Kidney epithelial cell (primary cell): Measurements from ENCODE around the gene BSPRY. TPM values are rescaled to one million over a fixed set of nuclear protein-coding genes. Genes with fewer than 3 reads are reported as not detected.

Source experiments
- DNase-seq: peaks from one replicate; pipeline ENCODE4 v3.0.0-alpha.2; 2010; ENCODE audit warnings: low read depth
- H3K27me3 ChIP-seq: 2 replicates; pipeline ENCODE4 v1.6.0; 2011; ENCODE audit warnings: low read length; ENCODE audit not compliant: control insufficient read depth, insufficient read depth
- H3K36me3 ChIP-seq: 2 replicates; pipeline ENCODE4 v1.5.1; 2011; ENCODE audit warnings: low read length; ENCODE audit not compliant: control insufficient read depth, insufficient read depth
- H3K4me3 ChIP-seq: 2 replicates; pipeline ENCODE4 v1.5.1; 2011; ENCODE audit warnings: low read depth, mild to moderate bottlenecking, control low read depth, low read length
- total RNA-seq: library from RNA; depleted of rRNA; stranded (reverse); fragments of >200 nt; gene quantifications from 2 replicates; pipeline ENCODE4 v1.2.3, GENCODE V29; 2015
- TF ChIP-seq, protein P1 (sequence below): IDR thresholded peaks from 2 replicates; pipeline ENCODE4 v1.5.1; 2011; ENCODE audit warnings: mild to moderate bottlenecking, moderate library complexity, low read length, control low read depth, inconsistent platforms; ENCODE audit not compliant: insufficient read depth, poor library complexity, severe bottlenecking

BSPRY gene
- total RNA-seq, 1 donor from 2014 or later: 9.6 TPM

DNA sequence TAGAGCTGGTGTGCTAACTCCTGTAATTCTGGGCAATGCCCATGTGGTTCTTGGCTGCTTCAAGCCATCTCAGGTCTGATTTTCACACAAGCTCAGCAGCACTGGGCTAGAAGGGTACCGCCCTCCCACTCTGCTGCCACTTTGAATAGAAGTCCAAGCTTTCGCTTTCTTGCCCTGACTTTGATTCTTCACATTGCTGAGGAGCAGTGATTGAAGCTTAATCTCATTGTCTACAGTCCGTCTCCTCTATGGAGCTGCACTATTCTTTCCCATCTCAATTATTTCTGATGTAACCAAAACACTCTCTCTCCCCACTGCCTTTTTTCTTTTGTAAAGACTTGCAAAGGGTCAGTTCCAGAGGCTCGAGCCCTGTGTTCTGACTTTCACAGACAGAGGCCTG, 33.3 kb upstream of the BSPRY start:
- DNase-seq: no peak

DNA sequence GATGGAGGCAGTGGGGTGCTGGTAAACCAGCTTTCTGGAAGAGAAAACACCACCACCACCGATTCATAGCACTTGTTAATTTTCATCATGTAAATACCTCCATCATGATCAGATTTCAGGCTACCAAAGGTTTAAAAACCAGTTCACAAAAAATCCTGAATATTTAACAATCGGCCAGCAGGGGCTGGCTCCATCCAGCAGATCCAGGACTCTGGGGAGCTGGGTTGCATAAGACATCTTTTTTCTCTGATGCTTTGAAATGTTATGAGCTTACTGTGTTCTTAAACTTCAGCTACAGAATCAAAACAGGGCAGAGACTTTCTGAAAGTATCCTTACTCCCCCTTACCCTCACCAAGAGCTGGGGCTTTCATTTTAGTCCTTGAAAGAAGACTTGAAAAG, 31.6 kb upstream of the BSPRY start:
- H3K4me3 ChIP-seq: no peak overlapping the region
- TF ChIP-seq, protein P1, sequence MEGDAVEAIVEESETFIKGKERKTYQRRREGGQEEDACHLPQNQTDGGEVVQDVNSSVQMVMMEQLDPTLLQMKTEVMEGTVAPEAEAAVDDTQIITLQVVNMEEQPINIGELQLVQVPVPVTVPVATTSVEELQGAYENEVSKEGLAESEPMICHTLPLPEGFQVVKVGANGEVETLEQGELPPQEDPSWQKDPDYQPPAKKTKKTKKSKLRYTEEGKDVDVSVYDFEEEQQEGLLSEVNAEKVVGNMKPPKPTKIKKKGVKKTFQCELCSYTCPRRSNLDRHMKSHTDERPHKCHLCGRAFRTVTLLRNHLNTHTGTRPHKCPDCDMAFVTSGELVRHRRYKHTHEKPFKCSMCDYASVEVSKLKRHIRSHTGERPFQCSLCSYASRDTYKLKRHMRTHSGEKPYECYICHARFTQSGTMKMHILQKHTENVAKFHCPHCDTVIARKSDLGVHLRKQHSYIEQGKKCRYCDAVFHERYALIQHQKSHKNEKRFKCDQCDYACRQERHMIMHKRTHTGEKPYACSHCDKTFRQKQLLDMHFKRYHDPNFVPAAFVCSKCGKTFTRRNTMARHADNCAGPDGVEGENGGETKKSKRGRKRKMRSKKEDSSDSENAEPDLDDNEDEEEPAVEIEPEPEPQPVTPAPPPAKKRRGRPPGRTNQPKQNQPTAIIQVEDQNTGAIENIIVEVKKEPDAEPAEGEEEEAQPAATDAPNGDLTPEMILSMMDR: no peak
- H3K36me3 ChIP-seq: no peaks in the 10 kb centered on the region
- no peaks in the 10 kb centered on the region for H3K27me3 ChIP-seq
- no peak for DNase-seq

More for the DNA sequence above, 33.3 kb upstream of the BSPRY start:
- H3K36me3 ChIP-seq: no peaks in the 10 kb centered on the region
- no peak overlapping the region for H3K4me3 ChIP-seq
- H3K27me3 ChIP-seq: no peaks in the 10 kb centered on the region
- TF ChIP-seq, protein P1: no peak

DNA sequence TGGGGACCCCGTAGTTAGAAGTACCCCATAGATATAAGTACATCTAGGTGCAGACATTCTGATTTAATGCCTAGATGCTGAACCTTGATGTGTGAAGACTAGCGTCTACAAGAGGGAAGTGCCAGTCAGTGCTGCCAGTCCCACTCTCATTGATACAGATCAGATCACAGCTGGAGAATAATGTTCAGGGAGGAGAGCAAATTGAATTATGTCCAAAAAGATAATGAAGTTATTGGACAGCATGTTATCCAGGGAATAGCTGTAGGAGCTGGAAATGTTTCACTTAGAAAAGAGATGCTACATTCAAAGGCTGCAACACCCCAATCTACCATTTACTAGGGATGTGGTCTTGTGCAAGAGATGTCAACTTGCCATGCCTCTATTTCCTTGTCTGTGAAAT, 30.3 kb upstream of the BSPRY start:
- TF ChIP-seq, protein P1: no peak
- Histone ChIP-seq H3K36me3 (no peaks in the 10 kb centered on the region), H3K4me3 (no peak overlapping the region), H3K27me3 (no peaks in the 10 kb centered on the region)
- no peak for DNase-seq

DNA sequence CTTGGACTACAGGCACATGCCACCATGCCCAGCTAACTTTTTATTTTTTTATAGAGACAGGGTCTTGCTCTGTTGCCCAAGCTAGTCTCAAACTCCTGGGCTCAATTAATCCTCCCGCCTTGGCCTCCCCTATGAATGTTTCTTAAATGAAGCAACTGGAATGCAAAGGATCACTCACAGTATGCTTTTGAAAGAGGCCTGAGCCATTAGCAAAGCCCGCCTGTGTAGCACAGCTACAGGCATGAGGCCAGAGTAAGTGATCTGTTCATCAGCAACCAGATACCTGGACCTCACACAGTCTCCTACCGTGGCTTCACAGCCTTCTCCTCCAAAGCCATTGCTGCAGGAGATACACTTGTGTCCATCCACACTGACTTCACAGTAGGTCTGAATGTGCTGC, 29.3 kb upstream of the BSPRY start:
- H3K27me3 ChIP-seq: no peaks in the 10 kb centered on the region
- no peak for DNase-seq

DNA sequence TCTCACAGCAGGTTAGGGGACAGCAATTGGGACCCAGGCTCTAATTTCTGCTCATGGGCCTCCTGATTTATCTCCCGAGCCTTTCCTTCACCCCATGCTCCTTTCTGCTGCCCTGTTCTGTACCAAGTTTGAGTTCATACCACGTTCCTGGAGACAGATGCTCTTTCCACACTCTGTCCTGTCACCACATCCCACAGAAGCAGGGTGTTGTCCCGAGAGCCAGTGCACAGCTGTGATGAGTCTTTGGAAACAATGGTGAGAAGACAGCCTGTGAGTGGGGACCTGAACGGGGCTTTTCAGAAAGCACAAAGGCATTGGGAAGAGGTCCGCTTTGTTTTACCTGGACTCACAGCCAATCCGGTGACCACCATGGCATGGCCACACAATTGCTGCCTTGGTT, 26.7 kb upstream of the BSPRY start:
- H3K36me3 ChIP-seq: no peaks in the 10 kb centered on the region
- no peak for DNase-seq
- TF ChIP-seq, protein P1: no peak
- H3K27me3 ChIP-seq: no peaks in the 10 kb centered on the region
- no peak overlapping the region for H3K4me3 ChIP-seq

More for the DNA sequence above, 29.3 kb upstream of the BSPRY start:
- Histone ChIP-seq H3K4me3 (no peak overlapping the region), H3K36me3 (no peaks in the 10 kb centered on the region)
- TF ChIP-seq, protein P1: no peak

DNA sequence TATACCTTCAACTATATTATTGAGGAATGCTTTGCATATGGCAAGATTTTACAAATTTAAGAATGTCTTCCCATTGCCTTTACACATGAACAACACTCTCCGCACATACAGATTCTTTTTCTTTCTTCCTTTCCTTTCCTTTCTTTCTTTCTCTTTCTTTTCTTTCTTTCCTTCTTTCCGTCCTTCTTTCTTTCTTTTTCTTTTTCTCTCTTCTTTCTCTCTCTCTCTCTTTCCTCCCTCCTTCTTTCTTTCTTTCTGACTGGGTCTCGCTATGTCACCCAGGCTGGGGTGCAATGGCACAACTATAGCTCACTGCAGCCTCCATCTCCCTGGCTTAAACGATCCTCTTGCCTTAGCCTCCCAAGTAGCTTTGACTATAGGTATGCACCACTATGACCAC, 23.1 kb upstream of the BSPRY start:
- no peak for DNase-seq
- TF ChIP-seq, protein P1: no peak
- H3K4me3 ChIP-seq: no peak overlapping the region
- no peaks in the 10 kb centered on the region for H3K27me3 ChIP-seq
- no peaks in the 10 kb centered on the region for H3K36me3 ChIP-seq
